WI38 (cell line): ENCODE results near the gene HSPG2.

ENCODE experiments used
- H3K4me3 ChIP-seq: 2 replicates; pipeline ENCODE4 v1.5.1; 2011; ENCODE audit warnings: low read depth, mild to moderate bottlenecking, control low read depth, low read length
- CTCF ChIP-seq: IDR thresholded peaks from 2 replicates; pipeline ENCODE4 v1.5.1; 2012; ENCODE audit warnings: low read depth, mild to moderate bottlenecking, control low read depth, low read length

HSPG2 gene

GRCh38 chr1:21847223-21848205 lies 89.6 kb downstream of the HSPG2 start:
- TF ChIP-seq CTCF = no peak
- H3K4me3 ChIP-seq = no peak overlapping the region

- no peak for TF ChIP-seq CTCF
- H3K4me3 ChIP-seq = no peak overlapping the region
Observed at GRCh38 chr1:21845646-21846641, 91.2 kb downstream of the HSPG2 start.

- TF ChIP-seq CTCF = no peak
- no peak overlapping the region for H3K4me3 ChIP-seq
Observed at GRCh38 chr1:21843996-21844395, 93.1 kb downstream of the HSPG2 start.

GRCh38 chr1:21843208-21843607 lies 93.9 kb downstream of the HSPG2 start:
- no peak for TF ChIP-seq CTCF
- no peak overlapping the region for H3K4me3 ChIP-seq

- TF ChIP-seq CTCF = no peak
- no peak overlapping the region for H3K4me3 ChIP-seq
Observed at GRCh38 chr1:21842606-21843162, 94.4 kb downstream of the HSPG2 start.

GRCh38 chr1:21841852-21842466 lies 95.2 kb downstream of the HSPG2 start:
- no peak overlapping the region for H3K4me3 ChIP-seq
- TF ChIP-seq CTCF = no peak
